ENCODE measurements around the gene MEGF11.

DNA sequence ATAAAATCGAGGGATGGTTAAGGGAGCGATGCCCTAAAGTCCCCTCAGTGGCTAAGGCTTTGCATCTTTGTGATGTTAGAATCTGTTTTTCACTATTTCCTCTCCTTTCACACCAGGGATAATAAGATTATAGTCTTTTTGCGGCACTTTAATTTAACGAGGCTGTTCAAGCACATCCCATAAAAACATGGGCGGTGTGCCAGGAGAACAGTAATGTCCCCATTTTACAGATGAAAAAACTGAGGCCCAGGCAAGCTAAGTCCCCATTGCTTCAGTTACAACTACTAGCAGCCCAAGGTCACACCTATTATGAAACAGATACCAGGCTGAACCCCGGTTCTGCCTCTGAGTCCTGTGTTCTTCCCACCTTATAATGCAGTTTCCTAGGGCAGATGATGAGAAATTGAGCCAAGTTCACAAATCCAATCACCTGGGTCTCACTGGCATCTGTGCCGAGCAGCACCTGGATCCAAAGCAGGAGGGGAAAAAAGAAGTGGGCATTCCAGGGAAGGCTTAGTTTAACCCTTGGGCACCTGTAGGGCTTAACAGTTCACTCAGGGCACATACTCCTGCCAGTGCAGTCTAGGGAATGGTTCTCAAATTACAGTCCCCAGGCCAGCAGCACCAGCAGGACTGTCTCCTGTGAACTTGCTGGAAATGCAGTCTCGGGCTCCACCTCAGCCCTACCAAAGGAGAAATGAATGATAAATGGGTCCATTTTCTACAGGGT lies 215.0 kb downstream of the MEGF11 start:
- TF ChIP-seq POLR2AphosphoS5 (IDR thresholded peaks at IDR 0.05; ENCODE audit: borderline replicate concordance, low read depth, low read length) (no peak), EZH2 (IDR thresholded peaks at IDR 0.05) (no peak)
